ENCODE results near the gene CLP1. TPM values are rescaled to one million over a fixed set of nuclear protein-coding genes. Genes with fewer than 3 reads are reported as not detected.

Gene CLP1
- total RNA-seq, 1 donor from 2014 or later, result 12.5 TPM

GRCh38 chr11:57646194-57646798, 11.3 kb upstream of the CLP1 start:
- TF ChIP-seq CTCF (IDR thresholded peaks at IDR 0.05), result no peak
- peak in 1 of 2 donors; percentile 18 for ATAC-seq
- peaks cover 30% of the 10 kb centered on the region for H3K27me3 ChIP-seq (ENCODE audit: low read depth)
- intact Hi-C loops (cut with DNase I), result no loop called here
- H3K4me1 ChIP-seq, result peaks cover 65% of the 10 kb centered on the region
- peak; percentile 65 for DNase-seq
- H3K9me3 ChIP-seq, result no peaks in the 10 kb centered on the region
- no peak overlapping the region for H3K4me3 ChIP-seq
- peak overlapping the region; percentile 59 for H3K27ac ChIP-seq
- no peaks in the 10 kb centered on the region for H3K36me3 ChIP-seq

- DNase-seq (no peak), ATAC-seq (no peak)
- no peak overlapping the region for H3K27ac ChIP-seq
Observed at GRCh38 chr11:57646799-57647303, 10.7 kb upstream of the CLP1 start.

GRCh38 chr11:57647372-57647771, 10.2 kb upstream of the CLP1 start:
- H3K4me1 ChIP-seq, result peaks cover 61% of the 10 kb centered on the region

More at GRCh38 chr11:57646799-57647303, 10.7 kb upstream of the CLP1 start:
- Histone ChIP-seq H3K9me3 (no peaks in the 10 kb centered on the region), H3K4me3 (no peak overlapping the region), H3K36me3 (no peaks in the 10 kb centered on the region), H3K4me1 (peaks cover 61% of the 10 kb centered on the region), H3K27me3 (ENCODE audit: low read depth) (peaks cover 30% of the 10 kb centered on the region)
- intact Hi-C loops (cut with DNase I), result no loop called here
- TF ChIP-seq CTCF (IDR thresholded peaks at IDR 0.05), result no peak

GRCh38 chr11:57647960-57648800, 9.4 kb upstream of the CLP1 start:
- peaks cover 30% of the 10 kb centered on the region for H3K27me3 ChIP-seq (ENCODE audit: low read depth)
- intact Hi-C loops (cut with DNase I), result no loop called here
- DNase-seq, result peak; percentile 65
- peak in 1 of 2 donors; percentile 31 for ATAC-seq
- H3K36me3 ChIP-seq, result no peaks in the 10 kb centered on the region
- no peak overlapping the region for H3K27ac ChIP-seq
- no peaks in the 10 kb centered on the region for H3K9me3 ChIP-seq
- no peak for TF ChIP-seq CTCF (IDR thresholded peaks at IDR 0.05)
- H3K4me3 ChIP-seq, result peak overlapping the region; percentile 54
- H3K4me1 ChIP-seq, result peaks cover 61% of the 10 kb centered on the region

More at GRCh38 chr11:57647372-57647771, 10.2 kb upstream of the CLP1 start:
- no peak overlapping the region for H3K27ac ChIP-seq
- peak overlapping the region; percentile 3 for H3K4me3 ChIP-seq
- H3K27me3 ChIP-seq (ENCODE audit: low read depth), result peaks cover 30% of the 10 kb centered on the region
- ATAC-seq (no peak), DNase-seq (no peak)
- intact Hi-C loops (cut with DNase I), result no loop called here
- H3K36me3 ChIP-seq, result no peaks in the 10 kb centered on the region
- TF ChIP-seq CTCF (IDR thresholded peaks at IDR 0.05), result no peak
- no peaks in the 10 kb centered on the region for H3K9me3 ChIP-seq

GRCh38 chr11:57648801-57649735, 8.5 kb upstream of the CLP1 start:
- DNase-seq (no peak), ATAC-seq (no peak)
- TF ChIP-seq CTCF (IDR thresholded peaks at IDR 0.05), result no peak
- Histone ChIP-seq H3K4me3 (peak overlapping the region; percentile 54), H3K4me1 (peaks cover 60% of the 10 kb centered on the region), H3K36me3 (no peaks in the 10 kb centered on the region), H3K27me3 (ENCODE audit: low read depth) (peaks cover 30% of the 10 kb centered on the region), H3K27ac (no peak overlapping the region), H3K9me3 (no peaks in the 10 kb centered on the region)
- intact Hi-C loops (cut with DNase I), result no loop called here
